HFF-Myc (cell line): Measurements from ENCODE around the gene ELAPOR1.
A peak's percentile ranks its signal among the peaks of the same experiment; 100 is the strongest.

Source experiments
- DNase-seq: peaks from one replicate; pipeline ENCODE4 v3.0.0-alpha.2; 2011; ENCODE audit warnings: low read depth; ENCODE audit errors: extremely low read depth
- H3K4me3 ChIP-seq: replicated peaks from 2 replicates; pipeline ENCODE4 v1.5.1; 2011; ENCODE audit warnings: low read depth, mild to moderate bottlenecking, control low read depth, low read length
- CTCF ChIP-seq: IDR thresholded peaks from 2 replicates; pipeline ENCODE4 v1.5.1; 2012; ENCODE audit warnings: mild to moderate bottlenecking, low read depth, low read length, control low read depth; ENCODE audit errors: missing control alignments

ELAPOR1 gene

GRCh38 chr1:109111386-109112055, 2.4 kb upstream of the ELAPOR1 start:
- no peak for TF ChIP-seq CTCF
- no peak for DNase-seq
- no peak overlapping the region for H3K4me3 ChIP-seq

GRCh38 chr1:109112056-109112651, 1.8 kb upstream of the ELAPOR1 start:
- H3K4me3 ChIP-seq = no peak overlapping the region
- TF ChIP-seq CTCF = no peak
- no peak for DNase-seq

GRCh38 chr1:109112652-109113285, 1.1 kb upstream of the ELAPOR1 start:
- DNase-seq = peak; percentile 68
- peak; percentile 98 for TF ChIP-seq CTCF
- no peak overlapping the region for H3K4me3 ChIP-seq

GRCh38 chr1:109114342-109114674, 393 bp downstream of the ELAPOR1 start:
- DNase-seq = no peak
- H3K4me3 ChIP-seq = no peak overlapping the region
- TF ChIP-seq CTCF = no peak

- H3K4me3 ChIP-seq = no peak overlapping the region
- TF ChIP-seq CTCF = no peak
- DNase-seq = no peak
Observed at GRCh38 chr1:109115685-109116084, 1.8 kb downstream of the ELAPOR1 start.

- no peak for DNase-seq
- no peak overlapping the region for H3K4me3 ChIP-seq
- TF ChIP-seq CTCF = no peak
Observed at GRCh38 chr1:109116286-109116685, 2.4 kb downstream of the ELAPOR1 start.

- no peak for TF ChIP-seq CTCF
- DNase-seq = no peak
- H3K4me3 ChIP-seq = no peak overlapping the region
Observed at GRCh38 chr1:109118089-109118488, 4.2 kb downstream of the ELAPOR1 start.
